ENCODE data around the gene CIB4.

The CIB4 gene

GRCh38 chr2:26557244-26557925 lies 83.8 kb downstream of the CIB4 start:
- H3K4me3 ChIP-seq (replicated peaks in 1 of 2; ENCODE audit: low read depth in 2 of 2, low read length in 2 of 2): no peak overlapping the region
- no peak for DNase-seq (ENCODE audit: low read depth in 2 of 2)
- no peak for TF ChIP-seq CTCF (IDR thresholded peaks at IDR 0.05; ENCODE audit: low read depth, low read length)

- no peak for TF ChIP-seq CTCF (IDR thresholded peaks at IDR 0.05; ENCODE audit: low read depth, low read length)
- DNase-seq (ENCODE audit: low read depth in 2 of 2): no peak
- H3K4me3 ChIP-seq (replicated peaks in 1 of 2; ENCODE audit: low read depth in 2 of 2, low read length in 2 of 2): no peak overlapping the region
These were observed 84.6 kb downstream of the CIB4 start for GRCh38 chr2:26556309-26557243.

GRCh38 chr2:26555246-26556133 lies 85.7 kb downstream of the CIB4 start:
- no peak for TF ChIP-seq CTCF (IDR thresholded peaks at IDR 0.05; ENCODE audit: low read depth, low read length)
- no peak overlapping the region for H3K4me3 ChIP-seq (replicated peaks in 1 of 2; ENCODE audit: low read depth in 2 of 2, low read length in 2 of 2)
- DNase-seq (ENCODE audit: low read depth in 2 of 2): peak; percentile 8 to 11

- no peak overlapping the region for H3K4me3 ChIP-seq (replicated peaks in 1 of 2; ENCODE audit: low read depth in 2 of 2, low read length in 2 of 2)
- no peak for TF ChIP-seq CTCF (IDR thresholded peaks at IDR 0.05; ENCODE audit: low read depth, low read length)
- no peak for DNase-seq (ENCODE audit: low read depth in 2 of 2)
These were observed 88.4 kb downstream of the CIB4 start for GRCh38 chr2:26552641-26553374.

GRCh38 chr2:26550276-26551015 lies 90.7 kb downstream of the CIB4 start:
- no peak for DNase-seq (ENCODE audit: low read depth in 2 of 2)
- no peak for TF ChIP-seq CTCF (IDR thresholded peaks at IDR 0.05; ENCODE audit: low read depth, low read length)
- H3K4me3 ChIP-seq (replicated peaks in 1 of 2; ENCODE audit: low read depth in 2 of 2, low read length in 2 of 2): no peak overlapping the region
